IPS-18a (cell line): ENCODE results near the gene ERBIN.
"Not testable (repeated sequence)": the region's sequence is repeated elsewhere in the genome, so short reads cannot be mapped to it uniquely, and the experiment has no call there.

ENCODE experiments used
- H3K27ac ChIP-seq: one replicate; pipeline ENCODE4 v1.5.1; 2013; ENCODE audit warnings: low read length
- H3K27me3 ChIP-seq: one replicate; pipeline ENCODE4 v1.6.1; 2013; ENCODE audit warnings: mild to moderate bottlenecking, low read length; ENCODE audit not compliant: control insufficient read depth, insufficient read depth
- H3K36me3 ChIP-seq: one replicate; pipeline ENCODE4 v1.6.1; 2013; ENCODE audit warnings: low read depth, low read length; ENCODE audit not compliant: control insufficient read depth
- H3K4me1 ChIP-seq: one replicate; pipeline ENCODE4 v1.6.1; 2013; ENCODE audit warnings: low read depth, low read length; ENCODE audit not compliant: control insufficient read depth
- H3K4me3 ChIP-seq: one replicate; pipeline ENCODE4 v1.5.1; 2013; ENCODE audit warnings: low read length
- H3K9ac ChIP-seq: one replicate; pipeline ENCODE4 v1.6.1; 2013; ENCODE audit warnings: mild to moderate bottlenecking, low read length, moderate library complexity
- H3K9me3 ChIP-seq: one replicate; pipeline ENCODE4 v1.6.1; 2013; ENCODE audit warnings: low read depth, low read length; ENCODE audit not compliant: control insufficient read depth

Gene ERBIN

DNA sequence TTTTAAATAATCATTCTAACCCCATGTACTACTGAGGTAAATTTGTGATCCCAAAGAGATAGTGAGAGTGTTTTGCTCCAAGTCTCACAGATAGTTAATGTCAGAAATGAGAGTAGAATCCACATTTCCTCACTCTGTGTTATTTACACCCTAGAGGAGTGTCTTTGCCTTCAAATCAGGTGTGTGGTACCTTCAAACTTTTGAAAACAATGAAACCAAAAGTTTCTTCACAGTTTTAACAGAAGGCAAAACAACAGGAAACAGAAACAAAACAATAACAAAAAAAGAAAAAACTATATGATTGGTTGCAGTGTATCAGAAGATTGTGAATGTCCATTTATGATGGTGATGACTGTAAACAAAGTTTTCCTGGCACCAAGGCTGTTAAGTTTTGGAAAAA is 85.9 kb downstream of the ERBIN start:
- Histone ChIP-seq H3K9ac (no peak overlapping the region), H3K27me3 (no peaks in the 10 kb centered on the region), H3K4me3 (no peak overlapping the region), H3K9me3 (no peaks in the 10 kb centered on the region), H3K36me3 (peaks cover 4% of the 10 kb centered on the region), H3K4me1 (no peaks in the 10 kb centered on the region), H3K27ac (no peak overlapping the region)

DNA sequence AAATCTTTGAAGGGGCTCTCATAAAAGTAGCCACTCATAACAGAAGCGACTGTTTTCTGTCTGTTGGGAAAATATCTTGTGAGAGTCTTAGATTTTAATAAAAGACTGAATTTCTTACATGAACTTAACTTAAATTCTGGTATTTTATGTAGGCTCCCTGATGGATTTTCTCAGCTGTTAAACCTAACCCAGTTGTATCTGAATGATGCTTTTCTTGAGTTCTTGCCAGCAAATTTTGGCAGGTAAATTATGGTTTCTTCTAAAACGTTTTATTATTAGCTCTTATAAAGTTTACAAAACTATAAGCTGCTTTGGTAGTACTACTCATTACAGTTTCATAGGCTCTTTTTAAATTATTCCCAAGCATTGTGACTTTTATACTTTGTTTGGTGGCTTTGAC is 87.0 kb downstream of the ERBIN start:
- Histone ChIP-seq H3K36me3 (peaks cover 4% of the 10 kb centered on the region), H3K4me1 (no peaks in the 10 kb centered on the region), H3K9me3 (no peaks in the 10 kb centered on the region), H3K4me3 (no peak overlapping the region), H3K27ac (no peak overlapping the region), H3K27me3 (no peaks in the 10 kb centered on the region), H3K9ac (no peak overlapping the region)

DNA sequence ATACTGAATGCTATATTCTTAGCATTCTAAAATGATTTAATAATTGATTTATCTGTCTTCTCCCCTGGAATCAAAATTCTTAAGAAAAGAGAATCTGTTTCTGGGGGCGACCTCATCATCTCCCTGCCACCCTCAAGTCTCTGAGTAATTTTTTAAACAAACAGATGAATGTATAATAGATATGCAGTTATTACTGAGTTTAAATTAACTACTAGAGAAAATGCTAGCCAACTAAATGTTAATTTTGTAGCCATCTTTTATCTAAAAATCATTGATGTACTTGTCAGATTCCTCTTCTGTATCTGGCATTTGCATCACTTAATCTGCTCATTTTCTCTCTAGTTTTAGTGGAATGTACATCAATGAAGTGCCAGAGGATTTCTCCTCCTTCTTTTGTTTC is 87.5 kb downstream of the ERBIN start:
- H3K36me3 ChIP-seq, result peaks cover 4% of the 10 kb centered on the region
- no peak overlapping the region for H3K4me3 ChIP-seq
- no peak overlapping the region for H3K27ac ChIP-seq
- H3K4me1 ChIP-seq, result no peaks in the 10 kb centered on the region
- H3K9me3 ChIP-seq, result no peaks in the 10 kb centered on the region
- no peaks in the 10 kb centered on the region for H3K27me3 ChIP-seq
- no peak overlapping the region for H3K9ac ChIP-seq

DNA sequence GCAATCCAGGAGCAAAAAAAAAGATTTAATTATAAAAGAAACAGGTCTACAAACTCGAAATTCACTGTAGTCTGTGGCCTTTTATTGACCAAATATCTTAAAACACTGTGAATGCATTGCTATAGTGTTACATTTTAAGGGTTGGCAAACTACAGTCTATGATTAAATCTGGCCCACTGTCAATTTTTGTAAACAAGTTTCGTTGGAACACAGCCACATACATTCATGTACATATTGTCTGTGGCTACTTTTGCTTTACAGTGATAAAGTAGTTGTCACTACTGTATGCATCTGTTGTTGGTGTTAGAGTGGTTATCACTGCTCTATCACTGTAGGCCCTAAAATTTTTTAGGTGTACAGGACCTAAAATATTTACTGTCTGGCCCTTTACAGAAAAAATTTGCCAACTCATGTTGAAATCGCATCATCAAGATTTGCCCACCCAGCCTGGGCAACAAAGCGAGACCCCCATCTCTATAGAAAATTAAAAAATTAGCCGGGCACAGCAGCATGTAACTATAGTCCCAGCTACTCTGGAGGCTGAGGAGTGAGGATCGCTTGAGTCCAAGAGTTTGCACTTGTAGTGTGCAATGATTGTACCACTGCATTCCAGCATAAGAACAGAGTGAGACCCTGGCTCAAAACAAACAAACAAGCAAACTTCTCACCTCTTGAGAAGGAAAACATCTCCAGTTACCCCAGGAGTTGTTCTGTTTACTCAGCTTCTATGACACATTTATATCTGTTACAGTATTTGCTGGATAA is 89.0 kb downstream of the ERBIN start:
- H3K4me3 ChIP-seq, result no peak overlapping the region
- H3K9ac ChIP-seq, result no peak overlapping the region
- H3K27me3 ChIP-seq, result no peaks in the 10 kb centered on the region
- no peaks in the 10 kb centered on the region for H3K9me3 ChIP-seq
- H3K36me3 ChIP-seq, result peaks cover 4% of the 10 kb centered on the region
- no peak overlapping the region for H3K27ac ChIP-seq
- no peaks in the 10 kb centered on the region for H3K4me1 ChIP-seq

DNA sequence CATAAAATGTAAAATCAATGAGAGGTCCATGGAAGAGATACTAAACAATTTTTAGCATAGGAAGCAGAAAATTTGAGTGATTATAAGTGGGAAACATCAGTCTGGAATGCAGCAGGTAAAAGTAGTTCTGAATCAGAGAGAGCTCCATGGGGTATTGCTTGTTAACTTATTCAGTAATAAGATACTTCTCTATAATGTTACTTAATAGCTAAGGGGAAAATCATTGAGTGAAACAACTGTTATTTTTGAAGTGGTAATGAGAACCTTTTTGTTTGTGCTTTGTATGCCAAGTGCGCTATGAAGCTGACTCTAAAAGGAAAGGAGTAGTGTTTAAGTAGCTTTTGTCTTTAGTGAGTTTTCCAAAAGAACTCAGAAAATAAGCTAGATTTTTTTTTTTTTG is 95.2 kb downstream of the ERBIN start:
- H3K9me3 ChIP-seq, result no peaks in the 10 kb centered on the region
- H3K27ac ChIP-seq, result no peak overlapping the region
- peaks cover 14% of the 10 kb centered on the region for H3K36me3 ChIP-seq
- H3K27me3 ChIP-seq, result no peaks in the 10 kb centered on the region
- H3K9ac ChIP-seq, result no peak overlapping the region
- H3K4me1 ChIP-seq, result no peaks in the 10 kb centered on the region
- no peak overlapping the region for H3K4me3 ChIP-seq

DNA sequence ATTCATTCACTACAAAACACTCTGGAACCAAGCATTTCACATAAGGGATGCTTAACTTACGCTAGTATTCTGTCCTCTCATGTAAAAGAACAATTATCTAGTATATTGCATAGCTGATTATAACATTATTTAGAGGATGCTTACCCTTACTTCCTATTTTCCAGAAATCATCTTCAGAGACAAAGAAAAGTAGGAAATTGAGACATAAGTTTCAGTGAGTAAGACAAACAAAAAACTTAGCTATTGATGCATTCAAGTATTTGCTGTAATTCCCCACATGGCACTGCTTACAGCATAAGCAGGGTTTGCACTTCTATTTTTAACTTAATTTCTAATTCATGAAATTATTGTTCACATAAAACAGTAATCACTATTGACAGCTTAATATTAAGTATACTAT is 112.9 kb downstream of the ERBIN start:
- Histone ChIP-seq H3K9ac (no peak overlapping the region), H3K36me3 (peaks cover 39% of the 10 kb centered on the region), H3K9me3 (no peaks in the 10 kb centered on the region), H3K27me3 (no peaks in the 10 kb centered on the region), H3K4me1 (peaks cover 4% of the 10 kb centered on the region), H3K4me3 (no peak overlapping the region), H3K27ac (no peak overlapping the region)

DNA sequence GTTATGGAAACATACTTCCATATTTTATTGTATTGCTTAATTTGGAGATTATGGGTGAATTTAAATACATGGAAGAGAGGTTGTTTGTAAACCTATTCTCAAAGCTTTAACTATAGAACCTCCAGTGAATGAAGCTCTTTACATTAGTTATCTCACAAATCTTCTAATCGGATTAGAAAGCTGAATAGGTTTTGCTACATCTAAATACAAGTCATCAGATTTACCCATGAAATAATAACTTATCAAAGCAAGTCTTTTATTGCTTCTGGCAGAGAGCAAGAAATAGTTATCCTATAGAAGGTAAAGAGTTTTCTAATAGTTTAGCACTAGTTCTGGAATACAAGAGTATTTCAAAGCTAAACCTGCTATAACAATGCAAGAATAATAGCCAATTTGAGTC is 113.3 kb downstream of the ERBIN start:
- peaks cover 39% of the 10 kb centered on the region for H3K36me3 ChIP-seq
- H3K27me3 ChIP-seq, result no peaks in the 10 kb centered on the region
- no peak overlapping the region for H3K9ac ChIP-seq
- H3K4me1 ChIP-seq, result peaks cover 4% of the 10 kb centered on the region
- no peaks in the 10 kb centered on the region for H3K9me3 ChIP-seq
- no peak overlapping the region for H3K4me3 ChIP-seq
- no peak overlapping the region for H3K27ac ChIP-seq

DNA sequence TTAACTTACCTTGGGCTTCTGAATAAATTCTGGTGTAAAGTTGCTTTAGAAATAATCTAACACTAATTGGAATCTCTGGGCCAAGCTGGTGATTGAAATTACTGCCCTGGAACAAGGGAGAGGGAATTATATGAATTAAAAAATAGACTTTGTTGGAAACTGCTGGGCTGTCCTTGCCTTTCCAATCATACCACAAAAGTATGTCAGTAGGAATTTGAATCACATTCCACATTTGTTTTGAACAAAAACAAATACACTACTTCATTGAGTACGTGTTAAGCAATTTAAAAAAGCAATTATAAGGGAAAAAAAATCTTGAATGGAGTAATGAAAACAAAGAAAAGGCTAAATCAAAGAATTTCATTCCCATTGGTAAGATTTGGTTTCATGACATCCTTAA is 115.3 kb downstream of the ERBIN start:
- Histone ChIP-seq H3K36me3 (peaks cover 42% of the 10 kb centered on the region), H3K9me3 (no peaks in the 10 kb centered on the region), H3K4me3 (no peak overlapping the region), H3K27me3 (no peaks in the 10 kb centered on the region), H3K27ac (no peak overlapping the region), H3K9ac (no peak overlapping the region), H3K4me1 (peaks cover 4% of the 10 kb centered on the region)

DNA sequence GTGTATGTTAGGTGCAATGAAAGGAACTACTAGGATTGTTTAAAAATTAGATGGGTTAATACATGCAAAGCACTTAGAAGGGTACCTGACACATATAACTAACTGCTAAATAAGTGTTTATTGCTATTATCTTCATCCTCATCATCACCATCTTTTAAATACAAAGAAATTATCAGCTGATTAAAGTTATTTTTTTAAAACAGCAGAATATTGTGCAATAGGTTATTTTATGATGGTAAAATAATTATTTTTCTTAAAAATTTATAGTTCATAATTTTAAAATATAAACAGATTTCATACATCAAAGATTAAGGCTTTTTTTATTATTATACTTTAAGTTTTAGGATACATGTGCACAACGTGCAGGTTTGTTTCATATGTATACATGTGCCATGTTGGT is 130.9 kb downstream of the ERBIN start:
- no peaks in the 10 kb centered on the region for H3K9me3 ChIP-seq
- no peak overlapping the region for H3K4me3 ChIP-seq
- no peak overlapping the region for H3K27ac ChIP-seq
- peaks cover 19% of the 10 kb centered on the region for H3K36me3 ChIP-seq
- H3K9ac ChIP-seq, result no peak overlapping the region
- no peaks in the 10 kb centered on the region for H3K4me1 ChIP-seq
- no peaks in the 10 kb centered on the region for H3K27me3 ChIP-seq

DNA sequence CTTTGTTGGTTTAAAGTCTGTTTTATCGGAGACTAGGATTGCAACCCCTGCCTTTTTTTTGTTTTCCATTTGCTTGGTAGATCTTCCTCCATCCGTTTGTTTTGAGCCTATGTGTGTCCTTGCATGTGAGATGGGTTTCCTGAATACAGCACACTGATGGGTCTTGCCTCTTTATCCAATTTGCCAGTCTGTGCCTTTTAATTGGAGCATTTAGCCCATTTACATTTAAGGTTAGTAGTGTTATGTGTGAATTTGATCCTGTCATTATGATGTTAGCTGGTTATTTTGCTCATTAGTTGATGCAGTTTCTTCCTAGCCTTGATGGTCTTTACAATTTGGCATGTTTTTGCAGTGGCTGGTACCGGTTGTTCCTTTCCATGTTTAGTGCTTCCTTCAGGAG is 134.9 kb downstream of the ERBIN start:
- H3K36me3 ChIP-seq, H3K27me3 ChIP-seq, H3K9ac ChIP-seq, H3K4me3 ChIP-seq, H3K4me1 ChIP-seq, H3K27ac ChIP-seq, H3K9me3 ChIP-seq: not testable (repeated sequence)

DNA sequence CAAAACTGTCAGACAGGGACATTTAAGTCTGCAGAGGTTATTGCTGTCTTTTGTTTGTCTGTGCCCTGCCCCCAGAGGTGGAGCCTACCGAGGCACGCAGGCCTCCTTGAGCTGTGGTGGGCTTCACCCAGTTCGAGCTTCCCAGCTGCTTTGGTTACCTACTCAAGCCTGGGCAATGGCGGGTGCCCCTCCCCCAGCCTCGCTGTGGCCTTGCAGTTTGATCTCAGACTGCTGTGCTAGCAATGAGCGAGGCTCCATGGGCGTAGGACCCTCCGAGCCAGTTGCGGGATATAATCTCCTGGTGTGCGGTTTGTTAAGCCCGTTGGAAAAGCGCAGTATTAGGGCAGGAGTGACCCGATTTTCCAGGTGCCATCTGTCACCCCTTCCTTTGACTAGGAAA is 136.7 kb downstream of the ERBIN start:
- not testable (repeated sequence) for H3K9me3 ChIP-seq, H3K4me3 ChIP-seq, H3K36me3 ChIP-seq, H3K9ac ChIP-seq, H3K27me3 ChIP-seq, H3K27ac ChIP-seq, H3K4me1 ChIP-seq

DNA sequence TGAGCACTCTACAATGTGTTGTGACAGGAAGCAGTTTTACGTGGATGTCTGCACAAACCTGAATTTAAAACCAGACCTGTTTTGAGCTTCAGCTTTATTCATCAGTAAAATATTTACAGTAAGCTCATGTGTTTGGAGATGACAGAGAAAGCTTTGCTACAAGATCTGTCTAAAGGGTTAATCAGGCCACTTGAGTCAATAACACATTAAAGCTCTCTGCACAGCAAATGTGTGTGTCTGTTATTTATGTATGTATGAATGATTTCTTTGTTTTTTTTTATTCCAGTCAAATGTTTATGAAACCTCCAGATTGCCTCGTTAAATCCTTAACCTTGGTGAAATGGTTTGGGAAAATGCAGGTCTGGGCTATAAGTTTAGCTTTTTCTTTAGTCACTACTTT is 140.5 kb downstream of the ERBIN start:
- Histone ChIP-seq H3K9ac (no peak overlapping the region), H3K27ac (no peak overlapping the region), H3K36me3 (no peaks in the 10 kb centered on the region), H3K4me3 (no peak overlapping the region), H3K9me3 (no peaks in the 10 kb centered on the region), H3K4me1 (no peaks in the 10 kb centered on the region), H3K27me3 (no peaks in the 10 kb centered on the region)
